ENCODE measurements around the gene WNT11.
"Not testable (repeated sequence)": the region's sequence is repeated elsewhere in the genome, so short reads cannot be mapped to it uniquely, and the experiment has no call there.

The WNT11 gene

DNA sequence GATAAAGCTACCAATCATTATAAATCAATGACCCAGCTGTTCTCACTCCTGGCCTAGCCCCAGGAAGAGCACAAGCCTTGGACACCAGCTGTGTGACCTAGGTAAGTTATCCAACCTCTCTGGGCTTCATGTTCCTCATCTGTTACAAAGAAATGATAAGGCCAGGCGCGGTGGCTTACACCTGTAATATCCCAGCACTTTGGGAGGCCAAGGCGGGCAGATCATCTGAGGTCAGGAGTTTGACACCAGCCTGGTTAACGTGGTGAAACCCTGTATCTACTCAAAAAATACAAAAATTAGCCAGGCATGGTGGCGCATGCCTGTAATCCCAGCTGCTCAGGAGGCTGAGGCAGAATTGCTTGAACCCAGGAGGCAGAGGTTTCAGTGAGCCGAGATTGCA is 7.6 kb downstream of the WNT11 start:
- H3K9ac ChIP-seq (ENCODE audit: low read depth, low read length); H3K4me1 ChIP-seq (ENCODE audit: control insufficient read depth, insufficient read depth, low read length); H3K4me3 ChIP-seq (ENCODE audit: low read depth, low read length); H3K36me3 ChIP-seq (ENCODE audit: control insufficient read depth, insufficient read depth, low read length); H3K27ac ChIP-seq (ENCODE audit: low read depth, low read length); H3K9me3 ChIP-seq (ENCODE audit: control insufficient read depth, insufficient read depth, low read length): not testable (repeated sequence)
- peaks cover 22% of the 10 kb centered on the region for H3K27me3 ChIP-seq (ENCODE audit: control insufficient read depth, insufficient read depth, low read length)

DNA sequence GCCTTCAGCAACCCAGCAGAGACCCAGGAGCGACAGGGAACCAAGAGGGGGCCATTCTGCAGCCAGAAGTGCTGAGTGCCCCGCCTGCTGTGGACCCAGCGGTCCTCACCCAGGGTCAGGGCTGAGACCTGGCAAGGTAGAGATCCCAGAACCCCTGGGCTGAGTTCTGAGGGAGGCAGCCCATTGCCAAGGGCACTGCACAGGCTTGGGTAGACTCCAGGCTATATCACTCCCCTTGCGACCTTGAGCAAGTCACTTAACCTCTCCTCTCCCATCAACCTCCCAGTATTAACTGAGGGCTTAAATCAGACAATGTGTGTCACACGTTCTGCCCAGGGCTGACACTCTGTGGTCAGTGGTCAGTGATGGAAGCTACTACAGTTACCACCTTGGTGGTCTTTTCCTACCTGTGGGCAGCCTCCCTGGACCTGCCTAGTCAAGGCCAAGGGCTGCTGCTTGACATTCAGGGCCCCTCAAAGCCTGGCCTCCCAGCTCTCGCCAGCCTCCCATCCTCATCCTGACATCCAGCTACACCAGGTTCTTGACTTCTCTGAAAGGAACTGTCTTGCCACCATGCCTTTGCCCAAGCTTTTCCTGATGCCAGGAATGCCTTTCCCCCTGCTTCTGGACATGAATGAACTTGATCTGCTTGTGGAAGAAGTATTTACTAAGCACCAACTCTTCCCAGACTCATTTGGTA is 8.2 kb downstream of the WNT11 start:
- H3K9me3 ChIP-seq (ENCODE audit: control insufficient read depth, insufficient read depth, low read length): no peaks in the 10 kb centered on the region
- no peak overlapping the region for H3K9ac ChIP-seq (ENCODE audit: low read depth, low read length)
- H3K4me3 ChIP-seq (ENCODE audit: low read depth, low read length): no peak overlapping the region
- H3K27ac ChIP-seq (ENCODE audit: low read depth, low read length): no peak overlapping the region
- peaks cover 16% of the 10 kb centered on the region for H3K27me3 ChIP-seq (ENCODE audit: control insufficient read depth, insufficient read depth, low read length)
- H3K36me3 ChIP-seq (ENCODE audit: control insufficient read depth, insufficient read depth, low read length): no peaks in the 10 kb centered on the region
- H3K4me1 ChIP-seq (ENCODE audit: control insufficient read depth, insufficient read depth, low read length): no peaks in the 10 kb centered on the region

- Histone ChIP-seq H3K4me3 (ENCODE audit: low read depth, low read length) (no peak overlapping the region), H3K27me3 (ENCODE audit: control insufficient read depth, insufficient read depth, low read length) (peaks cover 9% of the 10 kb centered on the region; the same call in 1 of the 2 replicates)
Observed at GRCh38 chr11:76197332-76197731, 9.0 kb downstream of the WNT11 start.

DNA sequence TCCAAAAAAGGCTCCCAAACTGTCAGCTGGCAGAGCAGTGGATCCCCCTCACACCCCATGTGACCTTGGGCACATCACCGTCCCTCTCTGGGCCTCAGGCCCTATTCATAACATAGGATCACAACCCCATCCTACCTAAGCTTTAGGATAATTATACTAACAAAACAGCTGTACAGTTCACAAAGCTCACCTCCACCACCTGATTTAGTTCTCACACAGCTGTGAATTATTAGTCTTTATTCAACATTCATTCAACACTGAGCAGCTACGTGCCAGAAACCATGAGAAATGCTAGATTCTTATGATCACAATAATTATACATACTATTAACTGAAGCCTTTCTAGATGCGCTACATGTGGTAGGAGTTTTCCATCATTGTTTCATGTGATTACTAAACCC is 9.5 kb downstream of the WNT11 start:
- H3K27ac ChIP-seq (ENCODE audit: low read depth, low read length): no peak overlapping the region
- no peaks in the 10 kb centered on the region for H3K9me3 ChIP-seq (ENCODE audit: control insufficient read depth, insufficient read depth, low read length)

More at GRCh38 chr11:76197332-76197731, 9.0 kb downstream of the WNT11 start:
- no peaks in the 10 kb centered on the region for H3K9me3 ChIP-seq (ENCODE audit: control insufficient read depth, insufficient read depth, low read length)
- H3K4me1 ChIP-seq (ENCODE audit: control insufficient read depth, insufficient read depth, low read length): no peaks in the 10 kb centered on the region
- H3K36me3 ChIP-seq (ENCODE audit: control insufficient read depth, insufficient read depth, low read length): no peaks in the 10 kb centered on the region
- no peak overlapping the region for H3K27ac ChIP-seq (ENCODE audit: low read depth, low read length)
- H3K9ac ChIP-seq (ENCODE audit: low read depth, low read length): no peak overlapping the region

GRCh38 chr11:76194872-76195668 is 11.2 kb downstream of the WNT11 start:
- no peak overlapping the region for H3K9ac ChIP-seq (ENCODE audit: low read depth, low read length)
- H3K27me3 ChIP-seq (ENCODE audit: control insufficient read depth, insufficient read depth, low read length): no peaks in the 10 kb centered on the region; the same call in 1 of the 2 replicates
- no peak overlapping the region for H3K27ac ChIP-seq (ENCODE audit: low read depth, low read length)
- H3K9me3 ChIP-seq (ENCODE audit: control insufficient read depth, insufficient read depth, low read length): no peaks in the 10 kb centered on the region
- no peaks in the 10 kb centered on the region for H3K4me1 ChIP-seq (ENCODE audit: control insufficient read depth, insufficient read depth, low read length)
- H3K4me3 ChIP-seq (ENCODE audit: low read depth, low read length): no peak overlapping the region
- no peaks in the 10 kb centered on the region for H3K36me3 ChIP-seq (ENCODE audit: control insufficient read depth, insufficient read depth, low read length)

More for the DNA sequence above, 9.5 kb downstream of the WNT11 start:
- Histone ChIP-seq H3K27me3 (ENCODE audit: control insufficient read depth, insufficient read depth, low read length) (peaks cover 4% of the 10 kb centered on the region; the same call in 1 of the 2 replicates), H3K36me3 (ENCODE audit: control insufficient read depth, insufficient read depth, low read length) (no peaks in the 10 kb centered on the region), H3K4me1 (ENCODE audit: control insufficient read depth, insufficient read depth, low read length) (no peaks in the 10 kb centered on the region), H3K4me3 (ENCODE audit: low read depth, low read length) (no peak overlapping the region), H3K9ac (ENCODE audit: low read depth, low read length) (no peak overlapping the region)

GRCh38 chr11:76193219-76193618 is 13.1 kb downstream of the WNT11 start:
- Histone ChIP-seq H3K9ac (ENCODE audit: low read depth, low read length) (no peak overlapping the region), H3K27me3 (ENCODE audit: control insufficient read depth, insufficient read depth, low read length) (no peaks in the 10 kb centered on the region), H3K36me3 (ENCODE audit: control insufficient read depth, insufficient read depth, low read length) (no peaks in the 10 kb centered on the region), H3K27ac (ENCODE audit: low read depth, low read length) (no peak overlapping the region), H3K9me3 (ENCODE audit: control insufficient read depth, insufficient read depth, low read length) (no peaks in the 10 kb centered on the region), H3K4me1 (ENCODE audit: control insufficient read depth, insufficient read depth, low read length) (no peaks in the 10 kb centered on the region), H3K4me3 (ENCODE audit: low read depth, low read length) (no peak overlapping the region)

- Histone ChIP-seq H3K9me3 (ENCODE audit: control insufficient read depth, insufficient read depth, low read length) (no peaks in the 10 kb centered on the region), H3K4me3 (ENCODE audit: low read depth, low read length) (no peak overlapping the region), H3K27me3 (ENCODE audit: control insufficient read depth, insufficient read depth, low read length) (no peaks in the 10 kb centered on the region), H3K4me1 (ENCODE audit: control insufficient read depth, insufficient read depth, low read length) (no peaks in the 10 kb centered on the region), H3K36me3 (ENCODE audit: control insufficient read depth, insufficient read depth, low read length) (no peaks in the 10 kb centered on the region), H3K9ac (ENCODE audit: low read depth, low read length) (no peak overlapping the region), H3K27ac (ENCODE audit: low read depth, low read length) (no peak overlapping the region)
Observed at GRCh38 chr11:76190376-76190775, 15.9 kb downstream of the WNT11 start.

DNA sequence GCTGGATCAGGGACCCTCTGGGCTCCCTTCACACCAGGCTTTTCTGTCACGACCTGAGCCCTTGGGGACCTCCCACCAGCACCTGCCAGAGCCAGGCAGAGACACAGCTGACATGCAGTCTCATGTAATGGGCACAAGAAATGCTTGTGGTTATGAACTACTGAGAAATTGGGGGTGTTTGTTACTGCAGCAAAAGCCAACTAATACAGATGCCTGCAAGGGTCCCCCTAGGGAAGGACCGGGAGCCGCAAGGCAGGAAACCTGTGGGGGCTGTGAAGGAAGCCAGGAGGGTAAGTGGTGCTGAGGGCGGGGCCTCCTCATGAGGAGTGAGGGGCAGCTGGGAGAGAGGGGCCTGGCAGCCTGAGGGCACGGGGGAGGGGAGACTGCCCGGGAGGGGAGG is 16.6 kb downstream of the WNT11 start:
- Histone ChIP-seq H3K4me3 (ENCODE audit: low read depth, low read length) (no peak overlapping the region), H3K36me3 (ENCODE audit: control insufficient read depth, insufficient read depth, low read length) (no peaks in the 10 kb centered on the region), H3K27me3 (ENCODE audit: control insufficient read depth, insufficient read depth, low read length) (no peaks in the 10 kb centered on the region), H3K9ac (ENCODE audit: low read depth, low read length) (no peak overlapping the region), H3K9me3 (ENCODE audit: control insufficient read depth, insufficient read depth, low read length) (no peaks in the 10 kb centered on the region), H3K27ac (ENCODE audit: low read depth, low read length) (no peak overlapping the region), H3K4me1 (ENCODE audit: control insufficient read depth, insufficient read depth, low read length) (no peaks in the 10 kb centered on the region)

GRCh38 chr11:76188873-76189272 is 17.4 kb downstream of the WNT11 start:
- Histone ChIP-seq H3K27me3 (ENCODE audit: control insufficient read depth, insufficient read depth, low read length) (no peaks in the 10 kb centered on the region), H3K4me1 (ENCODE audit: control insufficient read depth, insufficient read depth, low read length) (no peaks in the 10 kb centered on the region; the same call in 1 of the 2 replicates), H3K9me3 (ENCODE audit: control insufficient read depth, insufficient read depth, low read length) (no peaks in the 10 kb centered on the region), H3K9ac (ENCODE audit: low read depth, low read length) (no peak overlapping the region), H3K36me3 (ENCODE audit: control insufficient read depth, insufficient read depth, low read length) (no peaks in the 10 kb centered on the region), H3K27ac (ENCODE audit: low read depth, low read length) (no peak overlapping the region), H3K4me3 (ENCODE audit: low read depth, low read length) (no peak overlapping the region)

- no peaks in the 10 kb centered on the region for H3K9me3 ChIP-seq (ENCODE audit: control insufficient read depth, insufficient read depth, low read length)
- no peaks in the 10 kb centered on the region; the same call in 1 of the 2 replicates for H3K4me1 ChIP-seq (ENCODE audit: control insufficient read depth, insufficient read depth, low read length)
- H3K9ac ChIP-seq (ENCODE audit: low read depth, low read length): no peak overlapping the region
- H3K4me3 ChIP-seq (ENCODE audit: low read depth, low read length): no peak overlapping the region
- no peaks in the 10 kb centered on the region for H3K27me3 ChIP-seq (ENCODE audit: control insufficient read depth, insufficient read depth, low read length)
- H3K36me3 ChIP-seq (ENCODE audit: control insufficient read depth, insufficient read depth, low read length): no peaks in the 10 kb centered on the region
- H3K27ac ChIP-seq (ENCODE audit: low read depth, low read length): no peak overlapping the region
Observed at GRCh38 chr11:76186776-76187279, 19.5 kb downstream of the WNT11 start.

GRCh38 chr11:76185931-76186401 is 20.3 kb downstream of the WNT11 start:
- H3K4me1 ChIP-seq (ENCODE audit: control insufficient read depth, insufficient read depth, low read length): no peaks in the 10 kb centered on the region; the same call in 1 of the 2 replicates
- no peak overlapping the region for H3K27ac ChIP-seq (ENCODE audit: low read depth, low read length)
- no peaks in the 10 kb centered on the region for H3K36me3 ChIP-seq (ENCODE audit: control insufficient read depth, insufficient read depth, low read length)

More at GRCh38 chr11:76185931-76186401, 20.3 kb downstream of the WNT11 start:
- H3K27me3 ChIP-seq (ENCODE audit: control insufficient read depth, insufficient read depth, low read length): no peaks in the 10 kb centered on the region
- H3K9ac ChIP-seq (ENCODE audit: low read depth, low read length): no peak overlapping the region
- no peak overlapping the region for H3K4me3 ChIP-seq (ENCODE audit: low read depth, low read length)
- no peaks in the 10 kb centered on the region for H3K9me3 ChIP-seq (ENCODE audit: control insufficient read depth, insufficient read depth, low read length)
